NCI-H748 (cell line): Measurements from ENCODE around the gene PLAC8L1.
A peak's percentile ranks its signal among the peaks of the same experiment; 100 is the strongest.

Experiments
- DNase-seq: peaks from one replicate; lab custom pipeline; 2025; ENCODE audit not compliant: unreplicated experiment; lab: John Stamatoyannopoulos, UW

Gene PLAC8L1

GRCh38 chr5:146081556-146081955, 23.8 kb downstream of the PLAC8L1 start:
- DNase-seq: no peak

DNA sequence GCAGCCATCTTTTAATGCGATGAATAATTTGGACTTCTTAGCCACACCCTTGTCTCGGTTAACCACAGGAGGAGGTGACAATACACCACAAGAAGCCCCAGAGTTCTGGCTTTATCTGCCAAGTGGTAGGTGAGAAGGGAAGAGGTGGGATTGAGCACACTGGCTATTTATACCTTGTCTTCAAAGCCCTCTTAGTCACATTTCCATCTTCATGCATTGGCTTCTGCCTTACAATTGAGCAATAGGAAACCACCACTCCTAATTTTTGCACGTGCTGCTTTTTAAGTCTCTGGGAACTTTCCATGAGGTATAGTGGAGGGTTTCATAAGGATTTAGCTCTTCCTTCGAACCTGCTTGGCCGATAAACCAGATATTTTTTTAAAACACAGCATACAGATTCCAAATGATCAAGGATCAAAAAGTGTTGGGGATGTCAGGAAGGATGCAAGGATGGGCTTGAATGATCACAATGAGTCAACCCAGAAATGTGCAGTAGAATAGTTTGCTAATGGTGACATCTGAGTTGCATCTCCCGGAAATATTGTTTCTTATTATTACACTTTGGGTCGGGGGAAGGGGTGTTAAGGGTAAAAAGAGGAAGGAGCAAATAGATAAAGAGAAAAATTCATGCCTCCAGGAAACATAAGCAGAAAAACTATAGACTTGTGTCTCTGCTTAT, 25.5 kb downstream of the PLAC8L1 start:
- no peak for DNase-seq

GRCh38 chr5:146078566-146078965, 26.8 kb downstream of the PLAC8L1 start:
- no peak for DNase-seq

GRCh38 chr5:146076455-146076854, 28.9 kb downstream of the PLAC8L1 start:
- DNase-seq: peak; percentile 19

GRCh38 chr5:146076028-146076427, 29.3 kb downstream of the PLAC8L1 start:
- DNase-seq: peak; percentile 59

DNA sequence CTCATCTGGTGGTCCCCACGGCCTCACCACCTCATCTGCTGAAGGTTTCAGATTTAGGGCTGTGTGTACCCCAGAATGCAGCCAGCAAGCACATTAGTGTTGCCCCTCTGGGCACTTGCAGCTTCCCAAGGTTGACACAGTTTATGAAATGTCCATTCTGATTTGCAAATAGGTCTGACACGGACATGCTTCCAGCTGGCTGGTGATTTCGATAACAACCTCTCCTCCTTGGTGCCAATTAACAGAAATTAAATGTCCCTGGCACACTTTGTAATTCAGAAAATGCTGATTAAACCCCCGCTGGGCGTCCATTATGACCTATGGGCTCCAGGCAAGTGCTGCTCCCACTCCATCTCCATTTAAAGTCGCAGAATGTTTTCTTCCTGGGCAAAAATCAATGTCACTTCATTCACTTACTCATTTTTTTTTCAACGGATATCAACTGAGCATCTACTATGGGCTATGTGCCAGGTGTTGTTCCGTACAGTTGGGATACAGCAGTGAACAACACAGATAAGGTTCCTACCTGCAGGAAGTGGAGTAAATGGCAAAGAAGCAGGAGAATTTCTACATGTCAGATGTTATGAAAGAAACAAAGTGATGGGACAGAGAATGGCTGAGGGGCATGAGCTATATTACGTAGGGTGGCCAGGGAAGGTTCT, 32.0 kb downstream of the PLAC8L1 start:
- peak; percentile 87 for DNase-seq

DNA sequence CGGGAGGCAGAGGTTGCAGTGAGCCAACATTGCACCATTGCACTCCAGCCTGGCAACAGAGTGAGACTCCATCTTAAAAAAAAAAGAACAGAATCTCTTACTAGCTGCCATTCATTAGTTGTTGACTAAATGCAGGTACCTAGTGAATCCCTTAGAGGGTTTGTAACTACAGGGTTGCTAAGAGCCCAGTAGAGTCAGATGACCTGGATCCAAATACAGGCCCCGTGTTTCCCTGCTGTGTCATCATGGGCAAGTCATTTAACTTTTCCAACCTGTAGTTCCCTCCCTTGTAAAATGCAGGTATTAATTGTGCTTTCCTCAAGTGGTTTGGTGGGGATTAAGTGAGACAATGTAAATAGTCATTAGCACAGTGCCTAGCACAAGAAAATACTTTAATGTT, 32.8 kb downstream of the PLAC8L1 start:
- peak; percentile 88 for DNase-seq

DNA sequence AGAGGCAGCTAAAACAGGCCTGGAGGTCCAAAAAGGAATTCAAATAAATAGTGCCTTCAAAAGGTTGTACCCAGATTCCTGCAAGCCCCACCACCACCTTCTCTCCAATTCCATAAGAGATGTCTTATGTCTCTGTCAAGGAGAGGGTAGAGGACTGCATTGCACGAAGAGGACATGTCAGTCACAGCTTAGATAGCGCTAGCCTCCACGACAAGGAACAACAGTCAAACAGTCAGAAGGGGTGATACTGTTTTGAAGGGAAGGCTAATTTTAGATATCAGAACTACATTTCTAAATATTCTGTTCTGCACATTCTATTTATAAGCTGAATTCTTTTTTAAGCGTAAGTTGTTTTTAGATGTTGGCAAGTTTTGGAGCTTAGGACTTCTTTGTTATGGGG, 34.2 kb downstream of the PLAC8L1 start:
- DNase-seq: no peak

DNA sequence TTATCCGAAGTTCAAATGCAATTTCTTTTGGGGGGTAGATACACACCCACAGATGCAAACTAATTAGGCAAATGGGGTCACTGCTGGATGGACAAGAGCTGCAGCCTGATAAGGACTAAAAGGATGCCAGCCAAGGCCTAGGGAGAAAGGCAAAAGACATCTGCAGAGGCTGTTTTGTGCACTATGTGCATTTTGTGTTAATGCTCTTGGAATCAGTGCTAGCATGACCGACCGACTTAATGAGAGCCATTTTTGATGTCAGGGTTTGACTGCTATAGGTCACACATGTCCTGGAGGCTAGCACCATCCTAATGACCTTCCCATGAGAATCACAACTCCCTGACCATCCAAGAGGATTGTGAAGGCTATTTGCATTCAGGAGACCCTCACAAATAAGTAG, 34.6 kb downstream of the PLAC8L1 start:
- DNase-seq: no peak

GRCh38 chr5:146069780-146070099, 35.6 kb downstream of the PLAC8L1 start:
- no peak for DNase-seq

- DNase-seq: no peak
These were observed 36.2 kb downstream of the PLAC8L1 start for GRCh38 chr5:146068977-146069779.

DNA sequence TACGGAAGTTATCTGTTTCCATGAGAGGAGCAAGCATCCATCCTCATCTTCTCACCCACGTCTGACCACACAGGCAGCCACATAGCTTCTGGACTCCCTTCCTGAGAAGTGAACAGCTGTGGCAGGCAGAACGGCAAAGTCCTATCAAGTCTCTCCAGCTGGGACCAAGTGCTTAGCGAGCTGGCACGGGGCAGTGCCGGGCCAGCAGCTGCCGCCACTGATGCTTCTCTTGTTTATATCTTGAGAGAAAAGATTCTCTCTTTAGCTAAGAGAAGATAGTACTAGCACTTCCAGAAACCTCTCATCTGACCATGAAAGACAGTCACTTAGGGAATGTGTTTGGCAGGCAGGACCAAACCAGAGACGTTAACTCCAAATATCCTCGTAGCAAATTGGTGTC, 37.2 kb downstream of the PLAC8L1 start:
- no peak for DNase-seq

DNA sequence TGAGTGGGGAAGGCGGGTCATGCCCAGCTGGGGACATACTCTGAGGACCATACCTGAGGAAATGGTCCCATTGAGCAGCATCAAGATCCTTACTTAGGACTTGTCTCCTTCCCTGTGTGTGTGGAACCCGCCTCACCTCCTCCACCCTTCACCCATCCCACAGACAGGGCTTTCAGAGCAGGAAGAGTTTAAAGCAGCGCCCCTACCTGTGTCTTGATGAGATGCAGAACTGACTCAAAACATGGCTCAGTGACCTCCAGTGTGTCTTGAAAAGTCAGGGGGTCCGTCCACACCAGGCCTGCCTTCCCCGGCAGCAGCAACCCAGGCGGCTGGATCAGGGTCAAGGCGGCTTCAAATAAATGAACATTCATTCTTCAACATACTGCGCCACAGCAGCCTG, 38.4 kb downstream of the PLAC8L1 start:
- DNase-seq: no peak

DNA sequence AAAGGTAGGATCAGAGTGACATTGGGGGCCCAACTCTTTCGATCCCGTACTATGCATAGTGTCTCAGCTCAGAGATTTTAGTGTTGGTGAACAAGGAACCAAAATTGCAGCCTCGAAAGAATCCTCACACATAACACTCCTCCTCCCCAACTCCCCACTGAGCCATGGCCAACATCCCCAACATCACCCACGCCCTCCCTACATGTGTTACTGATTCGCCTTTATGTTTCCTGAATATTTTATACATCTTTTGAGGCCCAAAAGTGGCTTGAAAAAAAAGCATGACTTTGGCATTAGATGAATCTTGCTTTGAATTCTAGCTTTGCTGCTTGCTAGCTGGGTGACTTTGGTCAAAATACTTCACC, 45.2 kb downstream of the PLAC8L1 start:
- no peak for DNase-seq

DNA sequence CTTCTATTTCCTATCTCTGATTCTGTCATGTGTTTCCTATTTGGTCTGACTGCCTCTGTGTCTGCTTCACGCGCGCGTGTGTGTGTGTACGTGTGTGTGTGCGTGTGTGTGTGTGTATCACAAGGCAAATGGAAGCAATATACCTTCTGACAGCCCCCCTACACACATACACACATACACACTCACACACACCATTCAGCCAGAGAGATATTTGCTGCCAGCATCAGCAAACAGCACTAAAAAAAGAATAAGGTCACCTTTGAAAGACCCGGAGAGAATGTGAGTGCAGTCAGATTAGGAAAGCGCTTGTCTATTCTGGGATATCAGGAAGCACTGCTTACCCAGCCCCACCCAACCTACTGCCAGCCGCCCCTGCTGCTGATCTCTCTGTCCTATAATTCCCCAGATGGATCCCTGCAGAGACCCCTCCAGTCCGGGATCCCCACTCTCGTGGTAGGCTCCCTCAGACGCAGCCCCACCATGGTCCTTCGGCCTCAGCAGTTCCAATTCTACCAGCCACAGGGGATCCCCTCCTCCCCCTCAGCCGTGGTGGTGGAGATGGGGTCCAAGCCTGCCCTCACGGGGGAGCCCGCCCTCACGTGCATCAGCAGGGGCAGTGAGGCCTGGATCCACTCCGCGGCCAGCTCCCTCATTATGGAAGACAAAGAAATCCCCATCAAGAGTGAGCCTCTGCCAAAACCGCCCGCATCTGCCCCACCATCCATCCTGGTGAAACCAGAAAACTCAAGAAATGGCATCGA, 45.7 kb downstream of the PLAC8L1 start:
- no peak for DNase-seq

DNA sequence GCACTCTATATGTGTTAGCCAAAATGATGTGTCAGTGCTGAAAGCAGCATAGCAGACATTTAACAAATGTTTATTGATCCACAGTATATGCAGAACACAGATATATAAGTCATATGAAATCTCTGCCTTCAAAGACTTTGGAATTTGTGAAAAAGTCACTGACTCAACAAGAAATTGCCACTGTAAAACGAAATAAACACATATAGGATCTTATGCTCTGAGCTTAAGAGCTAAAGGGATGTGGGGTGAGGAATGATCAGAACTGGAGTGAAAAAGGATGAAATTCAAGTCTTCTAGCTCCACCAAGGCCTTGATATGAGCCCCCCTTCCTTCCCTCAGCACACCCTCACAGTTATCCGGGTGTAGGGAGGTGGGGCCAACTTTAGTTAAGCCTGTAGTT, 49.9 kb downstream of the PLAC8L1 start:
- no peak for DNase-seq

GRCh38 chr5:146052780-146053179, 52.6 kb downstream of the PLAC8L1 start:
- peak; percentile 28 for DNase-seq

- DNase-seq: no peak
These were observed 53.7 kb downstream of the PLAC8L1 start for GRCh38 chr5:146051678-146052077.

DNA sequence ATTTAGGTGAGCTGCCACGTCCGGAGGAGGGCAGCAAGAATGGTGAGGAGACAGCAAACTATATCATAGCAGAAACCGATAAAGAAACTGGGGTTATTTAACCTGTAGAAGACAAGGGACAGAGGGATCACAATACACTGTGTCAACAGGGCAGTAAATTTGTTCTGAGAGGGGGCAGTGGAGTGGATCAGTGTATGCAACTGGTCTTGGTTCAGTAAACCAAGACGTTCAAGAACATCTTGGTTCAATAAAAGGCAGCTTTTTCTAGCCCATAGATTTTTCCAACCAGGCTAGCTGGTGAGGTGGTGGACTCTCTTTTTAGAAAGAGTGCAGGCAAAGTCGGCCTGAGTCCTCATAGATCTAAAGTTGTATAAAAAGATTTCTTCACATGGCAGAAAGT, 55.3 kb downstream of the PLAC8L1 start:
- DNase-seq: no peak

DNA sequence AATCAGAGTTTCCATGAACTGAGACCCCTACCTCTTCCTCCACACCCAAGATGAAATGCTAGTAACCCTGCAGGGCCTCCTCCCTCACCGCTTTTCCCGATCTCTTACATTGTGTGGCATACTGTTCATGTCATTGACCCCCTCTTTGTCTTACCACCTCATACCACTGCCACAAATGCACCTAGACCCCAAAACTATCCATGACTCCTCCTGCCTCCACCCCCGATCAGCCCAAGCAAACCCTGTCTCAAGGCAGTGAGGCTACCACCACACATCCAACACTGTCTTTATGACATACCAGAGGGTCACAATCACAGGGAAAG, 55.7 kb downstream of the PLAC8L1 start:
- no peak for DNase-seq

DNA sequence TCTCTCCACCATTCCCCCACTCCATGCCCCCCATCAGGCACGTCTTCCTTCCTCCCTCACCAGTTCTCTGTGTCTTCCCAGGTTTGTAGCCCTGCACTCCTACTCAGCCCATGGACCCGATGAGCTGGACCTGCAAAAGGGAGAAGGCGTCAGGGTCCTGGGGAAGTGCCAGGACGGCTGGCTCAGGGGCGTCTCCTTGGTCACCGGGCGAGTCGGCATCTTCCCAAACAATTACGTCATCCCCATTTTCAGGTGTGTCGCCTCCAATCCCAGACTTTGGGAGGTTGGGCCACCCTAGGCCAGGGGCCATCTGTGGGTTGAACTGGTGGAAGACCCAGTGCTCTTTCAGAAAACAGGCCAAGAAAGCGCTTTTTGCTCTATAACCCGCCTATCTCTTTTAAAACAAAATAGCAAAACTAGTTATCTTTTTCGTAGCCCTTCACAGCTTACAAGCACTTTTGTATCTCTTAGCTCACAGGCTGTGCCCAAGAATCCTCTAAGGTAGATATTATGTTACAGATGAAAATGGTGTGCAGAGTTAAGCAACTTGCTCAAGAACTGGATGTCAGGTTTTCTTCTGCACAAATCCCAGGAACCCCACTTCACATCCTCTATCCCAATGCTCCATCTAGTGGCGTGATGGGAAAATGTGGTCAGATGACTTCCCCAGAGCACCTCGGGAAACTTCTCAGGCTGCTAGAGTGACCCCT, 56.2 kb downstream of the PLAC8L1 start:
- DNase-seq: peak; percentile 65
